K562 (cell line): Measurements from ENCODE around the gene INTS4. TPM values are rescaled to one million over a fixed set of nuclear protein-coding genes. Genes with fewer than 3 reads are reported as not detected.
"Not testable (repeated sequence)": the region's sequence is repeated elsewhere in the genome, so short reads cannot be mapped to it uniquely, and the experiment has no call there.

Experiments
- CBX3 ChIP-seq, 2 experiments: IDR thresholded peaks; 1 replicate in 1 of 2; 2 replicates in 1 of 2; pipeline ENCODE4 v1.6.1; 2012; ENCODE audit warnings: inconsistent platforms in 2 of 2, low read length in 2 of 2, borderline replicate concordance in 1 of 2, control low read depth in 1 of 2
- GATA2 ChIP-seq: sonication (generic); formaldehyde crosslinking; IDR thresholded peaks from 2 replicates; pipeline ENCODE4 v1.4.0; 2020; ENCODE audit warnings: mild to moderate bottlenecking, missing genetic modification reagents
- HDAC2 ChIP-seq: fragments of 450-650 bp; IDR thresholded peaks from 2 replicates; pipeline ENCODE4 v1.6.1; 2016; ENCODE audit warnings: mild to moderate bottlenecking
- MEF2D ChIP-seq: conservative IDR thresholded peaks from 2 replicates; pipeline ENCODE4 v1.6.1; 2016; ENCODE audit warnings: low read depth, missing genetic modification characterization, missing compliant biosample characterization
- MTA3 ChIP-seq: fragments of 450-650 bp; formaldehyde crosslinking; IDR thresholded peaks from 2 replicates; pipeline ENCODE4 v1.6.1; 2017; ENCODE audit warnings: mild to moderate bottlenecking, borderline replicate concordance
- NFIC ChIP-seq: fragments of 450-650 bp; IDR thresholded peaks from 2 replicates; pipeline ENCODE4 v1.6.1; 2017; ENCODE audit warnings: mild to moderate bottlenecking, inconsistent platforms
- NFXL1 ChIP-seq: fragments of 450-650 bp; formaldehyde crosslinking; IDR thresholded peaks from 2 replicates; pipeline ENCODE4 v1.4.0; 2021; ENCODE audit warnings: mild to moderate bottlenecking
- NRF1 ChIP-seq, 2 experiments: fragments of 450-650 bp; IDR thresholded peaks in 1 of 2; conservative IDR thresholded peaks in 1 of 2; 2 replicates each; pipeline ENCODE4 v1.6.1; 2014; ENCODE audit warnings: mild to moderate bottlenecking in 2 of 2
- POLR2H ChIP-seq: IDR thresholded peaks from 2 replicates; pipeline ENCODE4 v1.6.1; 2016; ENCODE audit warnings: missing genetic modification characterization, low read depth, mild to moderate bottlenecking, control low read depth, missing compliant biosample characterization, moderate library complexity
- RBFOX2 ChIP-seq: fragments of 200-400 bp; formaldehyde crosslinking; IDR thresholded peaks from 2 replicates; pipeline ENCODE4 v1.6.1; 2017; ENCODE audit warnings: low read depth, mild to moderate bottlenecking, low read length, moderate library complexity
- RBM25 ChIP-seq: fragments of 200-400 bp; formaldehyde crosslinking; IDR thresholded peaks from 2 replicates; pipeline ENCODE4 v1.6.1; 2018; ENCODE audit warnings: low read length, low read depth, moderate library complexity; ENCODE audit not compliant: severe bottlenecking
- SUPT5H ChIP-seq: fragments of 450-650 bp; IDR thresholded peaks from 2 replicates; pipeline ENCODE4 v1.6.1; 2016
- YY1 ChIP-seq, 3 experiments: IDR thresholded peaks; 2 replicates each; pipeline ENCODE4 v1.6.1; 2011; ENCODE audit warnings: low read length in 2 of 3, mild to moderate bottlenecking in 2 of 3, moderate library complexity in 2 of 3, borderline replicate concordance in 1 of 3, control low read depth in 1 of 3, low read depth in 1 of 3; ENCODE audit not compliant: insufficient read depth in 3 of 3, insufficient replicate concordance in 2 of 3, control insufficient read depth in 1 of 3, insufficient read length in 1 of 3; ENCODE audit errors: extremely low read depth in 1 of 3
- ZNF12 ChIP-seq: sonication (generic); formaldehyde crosslinking; IDR thresholded peaks from 2 replicates; pipeline ENCODE4 v1.4.0; 2020; ENCODE audit warnings: mild to moderate bottlenecking, missing genetic modification reagents
- polyA plus RNA-seq, 8 experiments: library from polyadenylated mRNA; depleted of rRNA in 4 of 8; stranded (reverse) in 5 of 8; unstranded in 3 of 8; fragments of >200 nt; fragmentation: Nextera tagmentation in 2 of 8; fragmentation: Illumina TruSeq in 1 of 8; extraction: Ambion mirVana in 2 of 8; extraction: Trizol in 1 of 8; gene quantifications; 2 replicates each; pipeline versions ENCODE4 v1.2.1 to v1.2.3, GENCODE V29; 2011 to 2014; ENCODE audit warnings: inconsistent platforms in 1 of 8, missing spikeins in 1 of 8
- total RNA-seq, 7 experiments: library from RNA; depleted of rRNA in 6 of 7; stranded (reverse); fragments of >200 nt in 6 of 7; fragmentation: Illumina TruSeq in 2 of 7; extraction: Trizol in 2 of 7; gene quantifications; 2 replicates each; pipeline versions ENCODE4 v1.2.1 to v1.2.3, GENCODE V29; 2011 to 2021; ENCODE audit warnings: low replicate concordance in 1 of 7
- TF ChIP-seq, protein P1 (sequence below): sonication (generic); formaldehyde crosslinking; IDR thresholded peaks from 2 replicates; pipeline ENCODE4 v1.8.1; 2023; ENCODE audit warnings: mild to moderate bottlenecking, missing genetic modification reagents
- TF ChIP-seq, protein P2 (sequence below): sonication (generic); formaldehyde crosslinking; IDR thresholded peaks from 2 replicates; pipeline ENCODE4 v1.4.0; 2020; ENCODE audit warnings: mild to moderate bottlenecking, missing genetic modification reagents
- TF ChIP-seq, protein P3 (sequence below): sonication (generic); formaldehyde crosslinking; IDR thresholded peaks from 2 replicates; pipeline ENCODE4 v1.8.0; 2022; ENCODE audit warnings: missing genetic modification reagents, mild to moderate bottlenecking, moderate library complexity, borderline replicate concordance
- TF ChIP-seq, protein P4 (sequence below): fragments of 450-650 bp; conservative IDR thresholded peaks from 2 replicates; pipeline ENCODE4 v1.6.1; 2016; ENCODE audit warnings: missing genetic modification characterization, low read depth, mild to moderate bottlenecking, missing compliant biosample characterization, moderate library complexity
- TF ChIP-seq, protein P5 (sequence below), 2 experiments: fragments of 250-450 bp in 1 of 2; fragments of 450-650 bp in 1 of 2; sonication (Bioruptor Pico) in 1 of 2; IDR thresholded peaks; 2 replicates each; pipeline versions ENCODE4 v1.6.1 to v1.8.0; 2016 to 2021; ENCODE audit warnings: mild to moderate bottlenecking in 2 of 2, moderate library complexity in 2 of 2, missing compliant biosample characterization in 1 of 2, missing genetic modification characterization in 1 of 2

Gene INTS4
- total and polyA plus RNA-seq, 9 of the 15 experiments (the other 6 are each of a cell fraction or from before 2014, with no cell fraction given): 28.4 to 53.4 (median 44.5) TPM

DNA sequence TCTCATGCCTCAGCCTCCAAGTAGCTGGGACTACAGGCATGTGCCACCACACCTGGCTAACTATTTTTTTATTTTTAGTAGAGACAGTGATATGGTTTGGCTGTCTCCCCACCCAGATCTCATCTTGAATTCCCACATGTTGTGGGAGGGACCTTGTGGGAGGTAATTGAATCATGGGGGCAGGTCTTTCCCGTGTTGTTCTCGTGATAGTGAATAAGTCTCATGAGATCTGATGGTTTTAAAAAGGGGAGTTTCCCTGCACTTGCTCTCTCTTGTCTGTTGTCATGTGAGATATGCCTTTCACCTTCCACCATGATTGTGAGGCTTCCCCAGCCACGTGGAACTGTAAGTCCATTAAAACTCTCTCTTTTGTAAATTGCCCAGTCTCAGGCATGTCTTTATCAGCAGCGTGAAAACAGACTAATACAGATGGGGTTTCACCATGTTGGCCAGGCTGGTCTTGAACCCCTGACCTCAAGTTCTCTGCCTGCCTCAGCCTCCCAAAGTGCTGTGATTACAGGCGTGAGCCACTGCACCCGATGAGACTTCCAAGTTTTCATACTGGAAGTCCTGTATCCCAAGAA, 20.6 kb upstream of the INTS4 start (continued):
- TF ChIP-seq, protein P1, sequence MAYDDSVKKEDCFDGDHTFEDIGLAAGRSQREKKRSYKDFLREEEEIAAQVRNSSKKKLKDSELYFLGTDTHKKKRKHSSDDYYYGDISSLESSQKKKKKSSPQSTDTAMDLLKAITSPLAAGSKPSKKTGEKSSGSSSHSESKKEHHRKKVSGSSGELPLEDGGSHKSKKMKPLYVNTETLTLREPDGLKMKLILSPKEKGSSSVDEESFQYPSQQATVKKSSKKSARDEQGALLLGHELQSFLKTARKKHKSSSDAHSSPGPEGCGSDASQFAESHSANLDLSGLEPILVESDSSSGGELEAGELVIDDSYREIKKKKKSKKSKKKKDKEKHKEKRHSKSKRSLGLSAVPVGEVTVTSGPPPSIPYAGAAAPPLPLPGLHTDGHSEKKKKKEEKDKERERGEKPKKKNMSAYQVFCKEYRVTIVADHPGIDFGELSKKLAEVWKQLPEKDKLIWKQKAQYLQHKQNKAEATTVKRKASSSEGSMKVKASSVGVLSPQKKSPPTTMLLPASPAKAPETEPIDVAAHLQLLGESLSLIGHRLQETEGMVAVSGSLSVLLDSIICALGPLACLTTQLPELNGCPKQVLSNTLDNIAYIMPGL (CRISPR knock-in tag): peak; percentile 34; the same call in 1 of the 2 replicates
- TF ChIP-seq YY1 (IDR thresholded peaks at IDR 0.05; ENCODE audit: borderline replicate concordance in 1 of 3, control insufficient read depth in 1 of 3, extremely low read depth in 1 of 3, insufficient read depth in 3 of 3, insufficient read length in 1 of 3, insufficient replicate concordance in 2 of 3, low read depth in 1 of 3, low read length in 2 of 3): peak in 1 of 3 experiments; percentile 56
- TF ChIP-seq, protein P2, sequence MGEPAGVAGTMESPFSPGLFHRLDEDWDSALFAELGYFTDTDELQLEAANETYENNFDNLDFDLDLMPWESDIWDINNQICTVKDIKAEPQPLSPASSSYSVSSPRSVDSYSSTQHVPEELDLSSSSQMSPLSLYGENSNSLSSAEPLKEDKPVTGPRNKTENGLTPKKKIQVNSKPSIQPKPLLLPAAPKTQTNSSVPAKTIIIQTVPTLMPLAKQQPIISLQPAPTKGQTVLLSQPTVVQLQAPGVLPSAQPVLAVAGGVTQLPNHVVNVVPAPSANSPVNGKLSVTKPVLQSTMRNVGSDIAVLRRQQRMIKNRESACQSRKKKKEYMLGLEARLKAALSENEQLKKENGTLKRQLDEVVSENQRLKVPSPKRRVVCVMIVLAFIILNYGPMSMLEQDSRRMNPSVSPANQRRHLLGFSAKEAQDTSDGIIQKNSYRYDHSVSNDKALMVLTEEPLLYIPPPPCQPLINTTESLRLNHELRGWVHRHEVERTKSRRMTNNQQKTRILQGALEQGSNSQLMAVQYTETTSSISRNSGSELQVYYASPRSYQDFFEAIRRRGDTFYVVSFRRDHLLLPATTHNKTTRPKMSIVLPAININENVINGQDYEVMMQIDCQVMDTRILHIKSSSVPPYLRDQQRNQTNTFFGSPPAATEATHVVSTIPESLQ (CRISPR knock-in tag): peak; percentile 49; the same call in 1 of the 2 replicates
- TF ChIP-seq ZNF12: peak; percentile 50; the same call in 1 of the 2 replicates
- peak; percentile 86 for TF ChIP-seq POLR2H (tag)
- TF ChIP-seq, protein P3, sequence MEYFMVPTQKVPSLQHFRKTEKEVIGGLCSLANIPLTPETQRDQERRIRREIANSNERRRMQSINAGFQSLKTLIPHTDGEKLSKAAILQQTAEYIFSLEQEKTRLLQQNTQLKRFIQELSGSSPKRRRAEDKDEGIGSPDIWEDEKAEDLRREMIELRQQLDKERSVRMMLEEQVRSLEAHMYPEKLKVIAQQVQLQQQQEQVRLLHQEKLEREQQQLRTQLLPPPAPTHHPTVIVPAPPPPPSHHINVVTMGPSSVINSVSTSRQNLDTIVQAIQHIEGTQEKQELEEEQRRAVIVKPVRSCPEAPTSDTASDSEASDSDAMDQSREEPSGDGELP: peak; percentile 61
- peak; percentile 47; the same call in 1 of the 2 replicates for TF ChIP-seq NFXL1 (CRISPR knock-in tag)
- TF ChIP-seq RBFOX2: peak; percentile 64
- TF ChIP-seq NRF1 (conservative IDR thresholded peaks at IDR 0.05 in 1 of 2, IDR thresholded peaks at IDR 0.05 in 1 of 2): peak; percentile 65 to 69
- peak in 1 of 2 experiments; percentile 22; a peak in 1 of 3 replicates for TF ChIP-seq CBX3 (IDR thresholded peaks at IDR 0.05; ENCODE audit: borderline replicate concordance in 1 of 2, low read length in 2 of 2)
- TF ChIP-seq RBM25: peak; percentile 26
- TF ChIP-seq HDAC2: 0 out of 2 replicates have a peak, but pooled peaks have one; percentile 36
- 0 out of 2 replicates have a peak, but pooled peaks have one; percentile 26 for TF ChIP-seq MEF2D (tag)
- TF ChIP-seq, protein P4, sequence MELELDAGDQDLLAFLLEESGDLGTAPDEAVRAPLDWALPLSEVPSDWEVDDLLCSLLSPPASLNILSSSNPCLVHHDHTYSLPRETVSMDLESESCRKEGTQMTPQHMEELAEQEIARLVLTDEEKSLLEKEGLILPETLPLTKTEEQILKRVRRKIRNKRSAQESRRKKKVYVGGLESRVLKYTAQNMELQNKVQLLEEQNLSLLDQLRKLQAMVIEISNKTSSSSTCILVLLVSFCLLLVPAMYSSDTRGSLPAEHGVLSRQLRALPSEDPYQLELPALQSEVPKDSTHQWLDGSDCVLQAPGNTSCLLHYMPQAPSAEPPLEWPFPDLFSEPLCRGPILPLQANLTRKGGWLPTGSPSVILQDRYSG (tag): peak; percentile 86
- TF ChIP-seq MTA3: peak; percentile 45; the same call in 1 of the 2 replicates
- TF ChIP-seq, protein P5, sequence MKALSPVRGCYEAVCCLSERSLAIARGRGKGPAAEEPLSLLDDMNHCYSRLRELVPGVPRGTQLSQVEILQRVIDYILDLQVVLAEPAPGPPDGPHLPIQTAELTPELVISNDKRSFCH (CRISPR knock-in tag; IDR thresholded peaks at IDR 0.05): not testable (repeated sequence)
- TF ChIP-seq, protein P5 (tag; IDR thresholded peaks at IDR 0.05): peak; percentile 78; the same call in 1 of the 2 replicates
- peak; percentile 75 for TF ChIP-seq SUPT5H
- peak; percentile 32; the same call in 1 of the 2 replicates for TF ChIP-seq NFIC
- peak; percentile 64 for TF ChIP-seq GATA2 (CRISPR knock-in tag)
